Trophoblast cell (in vitro differentiated cells and primary cell): ENCODE data around the gene TNFAIP2.
A peak's percentile ranks its signal among the peaks of the same experiment; 100 is the strongest.

Experiments
- DNase-seq, 2 donors: peaks; one replicate each; pipeline ENCODE4 v3.0.0-alpha.2; 2016
- H2AFZ ChIP-seq: 2 replicates; pipeline ENCODE4 v1.6.1; 2013; ENCODE audit warnings: low read length, moderate library complexity, mild to moderate bottlenecking; ENCODE audit not compliant: insufficient read depth, poor library complexity
- H2AK5ac ChIP-seq: 2 replicates; pipeline ENCODE4 v1.6.1; 2013; ENCODE audit warnings: mild to moderate bottlenecking, low read length
- H2BK120ac ChIP-seq: 2 replicates; pipeline ENCODE4 v1.6.1; 2013; ENCODE audit warnings: low read length, mild to moderate bottlenecking, moderate library complexity; ENCODE audit not compliant: insufficient read depth, poor library complexity
- H2BK12ac ChIP-seq: 2 replicates; pipeline ENCODE4 v1.6.1; 2013; ENCODE audit warnings: mild to moderate bottlenecking, low read length, moderate library complexity
- H2BK5ac ChIP-seq: 2 replicates; pipeline ENCODE4 v1.6.1; 2013; ENCODE audit warnings: low read length, low read depth, moderate library complexity, mild to moderate bottlenecking; ENCODE audit not compliant: poor library complexity
- H3K14ac ChIP-seq: 2 replicates; pipeline ENCODE4 v1.6.1; 2013; ENCODE audit warnings: mild to moderate bottlenecking, low read length
- H3K18ac ChIP-seq: 2 replicates; pipeline ENCODE4 v1.6.1; 2013; ENCODE audit warnings: mild to moderate bottlenecking, low read length
- H3K23ac ChIP-seq: 2 replicates; pipeline ENCODE4 v1.6.1; 2013; ENCODE audit warnings: low read length
- H3K27ac ChIP-seq: 2 replicates; pipeline ENCODE4 v1.5.1; 2013; ENCODE audit warnings: low read depth, mild to moderate bottlenecking, inconsistent platforms, low read length, moderate library complexity
- H3K27me3 ChIP-seq: 2 replicates; pipeline ENCODE4 v1.6.1; 2013; ENCODE audit warnings: inconsistent platforms, mild to moderate bottlenecking, low read length, moderate library complexity; ENCODE audit not compliant: insufficient read depth
- H3K36me3 ChIP-seq, 2 experiments: 1 replicate in 1 of 2; 2 replicates in 1 of 2; pipeline ENCODE4 v1.6.1; 2013; ENCODE audit warnings: low read length in 2 of 2, mild to moderate bottlenecking in 2 of 2, moderate library complexity in 1 of 2; ENCODE audit not compliant: insufficient read depth in 2 of 2, control insufficient read depth in 1 of 2
- H3K4ac ChIP-seq: 2 replicates; pipeline ENCODE4 v1.6.1; 2013; ENCODE audit warnings: low read depth, mild to moderate bottlenecking, low read length, moderate library complexity
- H3K4me1 ChIP-seq, 2 experiments: 1 replicate in 1 of 2; 2 replicates in 1 of 2; pipeline ENCODE4 v1.6.1; 2013; ENCODE audit warnings: low read length in 2 of 2, mild to moderate bottlenecking in 2 of 2, moderate library complexity in 1 of 2; ENCODE audit not compliant: insufficient read depth in 2 of 2, control insufficient read depth in 1 of 2
- H3K4me2 ChIP-seq: 2 replicates; pipeline ENCODE4 v1.6.1; 2013; ENCODE audit warnings: inconsistent platforms, mild to moderate bottlenecking, low read length, moderate library complexity
- H3K4me3 ChIP-seq: 2 replicates; pipeline ENCODE4 v1.5.1; 2013; ENCODE audit warnings: mild to moderate bottlenecking, low read depth, low read length, inconsistent platforms
- H3K79me1 ChIP-seq: one replicate; pipeline ENCODE4 v1.6.1; 2013; ENCODE audit warnings: low read length
- H3K79me2 ChIP-seq: 2 replicates; pipeline ENCODE4 v1.6.1; 2013; ENCODE audit warnings: low read length, mild to moderate bottlenecking; ENCODE audit not compliant: control insufficient read depth, insufficient read depth, poor library complexity
- H3K9ac ChIP-seq: 2 replicates; pipeline ENCODE4 v1.6.1; 2013; ENCODE audit warnings: mild to moderate bottlenecking, low read length
- H3K9me3 ChIP-seq: 2 replicates; pipeline ENCODE4 v1.6.1; 2013; ENCODE audit warnings: low read depth, mild to moderate bottlenecking, control low read depth, inconsistent platforms, low read length; ENCODE audit not compliant: insufficient read depth
- H4K12ac ChIP-seq: 2 replicates; pipeline ENCODE4 v1.6.1; 2013; ENCODE audit warnings: low read depth, mild to moderate bottlenecking, low read length, moderate library complexity
- H4K8ac ChIP-seq: 2 replicates; pipeline ENCODE4 v1.6.1; 2013; ENCODE audit warnings: low read depth, mild to moderate bottlenecking, low read length, moderate library complexity
- H4K91ac ChIP-seq: one replicate; pipeline ENCODE4 v1.6.1; 2013; ENCODE audit warnings: low read depth, mild to moderate bottlenecking, low read length, moderate library complexity
- WGBS: extraction: QIAGEN DNeasy Blood & Tissue Kit; methylation state at CpG from one replicate; pipeline ENCODE4 v1.1.7; 2013; ENCODE audit warnings: missing lambda C conversion rate; ENCODE audit not compliant: insufficient read length, insufficient coverage; ENCODE audit errors: extremely low coverage; 5-methylcytosine and 5-hydroxymethylcytosine counted together

Gene TNFAIP2

DNA sequence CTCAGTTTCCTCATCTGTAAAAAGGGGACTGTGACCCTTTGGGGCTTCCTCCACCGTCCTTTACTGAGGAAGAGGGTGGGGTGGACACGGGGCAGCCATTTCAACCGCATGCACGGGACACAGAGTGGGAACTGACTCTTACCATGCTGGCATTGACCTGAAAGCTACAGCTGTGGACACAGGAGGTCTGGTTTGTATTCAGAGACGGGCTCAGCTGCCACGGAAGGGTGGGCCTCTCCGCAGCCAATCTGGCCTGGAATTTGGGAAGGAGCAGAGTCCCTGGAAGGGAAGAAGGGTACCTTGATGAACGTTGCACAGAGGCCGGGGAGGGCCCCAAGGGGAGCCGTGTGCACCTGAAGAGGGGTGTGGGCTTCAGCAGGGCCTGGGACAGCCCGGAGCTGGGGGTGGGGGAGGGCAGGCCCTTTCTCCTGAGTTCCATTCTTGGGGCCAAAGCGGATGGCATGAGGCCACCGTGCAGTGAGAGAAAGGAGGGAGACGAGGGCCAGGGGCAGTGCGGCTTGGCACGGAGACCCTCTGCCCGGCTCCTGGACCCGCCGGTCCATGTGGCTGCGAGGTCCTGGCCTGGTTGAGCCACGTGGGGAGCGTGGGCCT lies 14.5 kb downstream of the TNFAIP2 start:
- no CpG with 5 or more reads among the region's 22 CpGs for WGBS
- Histone ChIP-seq H3K27me3 (no peaks in the 10 kb centered on the region), H4K12ac (peak overlapping the region; percentile 64), H3K4ac (no peak overlapping the region), H3K79me1 (peaks cover 25% of the 10 kb centered on the region), H3K9me3 (peaks cover 2% of the 10 kb centered on the region), H3K23ac (no peak overlapping the region), H3K18ac (peak overlapping the region; percentile 61), H3K4me2 (no peak overlapping the region), H2BK12ac (peak overlapping the region; percentile 39), H3K4me1 (peaks cover 25 to 37% of the 10 kb centered on the region in 2 experiments), H3K4me3 (no peak overlapping the region), H2BK5ac (peak overlapping the region; percentile 6), H3K36me3 (peaks cover 8% of the 10 kb centered on the region in 2 experiments), H3K14ac (peak overlapping the region; percentile 42), H3K27ac (peak overlapping the region; percentile 2), H2AK5ac (peak overlapping the region; percentile 61), H3K79me2 (peaks cover 4% of the 10 kb centered on the region), H4K91ac (peak overlapping the region; percentile 77), H2AFZ (peak overlapping the region; percentile 61), H2BK120ac (peak overlapping the region; percentile 3), H3K9ac (no peak overlapping the region), H4K8ac (peak overlapping the region; percentile 43)
- DNase-seq, result peak; percentile 64 to 72

DNA sequence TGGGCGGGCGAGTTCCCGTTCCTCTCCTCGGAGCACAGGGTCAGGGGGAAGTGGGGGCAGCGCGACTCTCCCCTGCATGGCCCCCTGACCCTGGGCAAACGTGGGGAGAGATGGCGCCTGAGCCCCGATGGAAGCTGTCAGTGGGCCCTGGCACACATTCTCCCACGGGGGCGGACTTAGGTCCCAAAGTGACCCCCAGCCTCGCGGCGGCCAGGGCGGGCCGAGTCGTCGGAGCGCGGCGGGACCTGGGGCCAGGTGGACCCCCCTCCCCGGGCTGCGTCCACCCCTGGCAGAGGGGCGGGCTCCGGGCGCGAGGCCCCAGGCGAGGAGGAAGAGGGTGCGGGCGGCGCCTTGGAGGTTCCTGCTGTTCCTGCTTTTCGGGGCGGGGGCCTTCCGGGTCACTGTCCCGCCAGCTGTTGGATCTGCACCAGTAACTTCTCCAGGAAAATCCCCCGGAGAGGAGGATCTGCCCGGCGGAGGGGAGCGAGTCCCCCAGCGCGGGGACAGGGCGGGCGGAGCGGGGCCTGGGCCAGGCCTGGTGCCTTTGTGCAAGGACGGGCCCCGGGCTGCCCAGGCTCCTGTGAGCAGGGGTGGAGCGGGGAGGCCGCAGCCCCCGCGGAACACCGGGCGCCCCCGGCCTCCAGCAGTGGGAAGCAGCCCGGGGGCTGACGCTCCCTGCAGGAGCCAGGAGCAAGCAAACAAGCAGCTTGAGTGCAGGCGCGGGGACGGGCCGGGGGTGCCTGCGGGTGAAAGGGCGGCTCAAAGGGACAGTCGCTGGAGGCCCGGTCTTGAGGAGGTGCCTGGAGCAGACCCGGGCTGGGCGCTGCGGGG lies 15.3 kb downstream of the TNFAIP2 start:
- Histone ChIP-seq H2AK5ac (peak overlapping the region; percentile 6), H3K4ac (peak overlapping the region; percentile 37), H3K79me2 (peaks cover 4% of the 10 kb centered on the region), H3K18ac (peak overlapping the region; percentile 61), H4K8ac (peak overlapping the region; percentile 71), H3K4me1 (peaks cover 25 to 36% of the 10 kb centered on the region in 2 experiments), H3K4me2 (peak overlapping the region; percentile 43), H4K12ac (peak overlapping the region; percentile 37), H3K4me3 (no peak overlapping the region), H3K27ac (peak overlapping the region; percentile 2), H3K79me1 (peaks cover 25% of the 10 kb centered on the region), H2AFZ (peak overlapping the region; percentile 61), H2BK12ac (peak overlapping the region; percentile 3), H3K27me3 (no peaks in the 10 kb centered on the region), H2BK120ac (peak overlapping the region; percentile 3), H3K14ac (peak overlapping the region; percentile 4), H3K9me3 (peaks cover 2% of the 10 kb centered on the region), H4K91ac (peak overlapping the region; percentile 77), H3K36me3 (peaks cover 4 to 8% of the 10 kb centered on the region in 2 experiments), H3K9ac (no peak overlapping the region), H3K23ac (no peak overlapping the region), H2BK5ac (peak overlapping the region; percentile 42)
- DNase-seq, result peak; percentile 67 to 77
- no CpG with 5 or more reads among the region's 66 CpGs for WGBS

DNA sequence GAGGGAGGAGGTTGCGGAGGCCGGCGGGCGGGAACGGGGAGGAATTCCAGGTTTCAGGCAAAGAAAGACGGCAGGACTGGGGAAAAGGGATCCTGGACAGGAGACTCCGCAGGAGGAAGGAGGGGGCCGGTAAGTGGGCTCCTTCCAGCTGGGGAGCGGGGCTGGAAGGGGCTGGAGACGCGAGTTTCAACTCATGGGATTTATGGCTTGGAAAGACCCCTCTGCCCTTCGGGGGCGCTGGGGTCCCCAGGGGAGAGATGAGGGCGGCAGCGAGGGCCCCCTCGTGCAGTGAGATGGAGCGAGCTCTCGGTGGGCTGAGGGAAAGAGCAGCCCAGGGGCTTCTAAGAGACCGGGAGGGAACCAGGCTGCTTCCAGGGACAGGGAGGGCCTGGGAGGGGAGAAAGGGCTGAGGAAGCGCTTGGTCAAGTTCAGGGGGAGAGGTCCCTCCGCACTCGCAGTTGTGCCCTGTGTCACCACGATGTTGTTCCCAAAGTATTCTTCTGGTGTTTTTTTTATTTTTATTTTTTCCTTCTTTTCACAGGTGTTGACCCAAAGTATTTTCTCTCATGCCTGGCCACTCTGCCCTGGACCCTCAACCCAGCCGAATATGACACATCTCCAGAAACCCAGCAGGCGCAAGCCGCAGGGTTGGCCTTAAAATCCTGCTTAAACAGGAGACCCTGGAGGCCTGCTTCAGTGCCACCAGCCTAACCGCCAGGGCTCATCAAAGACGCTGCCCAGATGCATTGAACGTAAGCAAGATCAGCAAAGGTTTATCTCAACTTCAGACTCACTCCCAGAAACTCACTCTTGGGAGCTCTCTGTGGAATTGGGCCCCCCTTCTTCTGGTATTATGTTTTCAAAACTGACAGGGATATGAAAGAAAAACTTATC lies 16.1 kb downstream of the TNFAIP2 start:
- H3K36me3 ChIP-seq, result peaks cover 0 to 2% of the 10 kb centered on the region in 2 experiments
- H3K4ac ChIP-seq, result no peak overlapping the region
- H3K18ac ChIP-seq, result peak overlapping the region; percentile 71
- H2AK5ac ChIP-seq, result no peak overlapping the region
- H3K27me3 ChIP-seq, result no peaks in the 10 kb centered on the region
- H3K4me3 ChIP-seq, result no peak overlapping the region
- H4K91ac ChIP-seq, result peak overlapping the region; percentile 72
- peak overlapping the region; percentile 21 for H3K27ac ChIP-seq
- H3K9me3 ChIP-seq, result peaks cover 2% of the 10 kb centered on the region
- DNase-seq, result peak in 1 of 2 donors; percentile 46
- H3K9ac ChIP-seq, result no peak overlapping the region
- peak overlapping the region; percentile 71 for H4K8ac ChIP-seq
- H2AFZ ChIP-seq, result peak overlapping the region; percentile 61
- peaks cover 4% of the 10 kb centered on the region for H3K79me2 ChIP-seq
- H2BK120ac ChIP-seq, result peak overlapping the region; percentile 92
- H3K4me2 ChIP-seq, result peak overlapping the region; percentile 43
- peak overlapping the region; percentile 55 for H2BK5ac ChIP-seq
- peak overlapping the region; percentile 22 for H4K12ac ChIP-seq
- peaks cover 25% of the 10 kb centered on the region for H3K79me1 ChIP-seq
- no CpG with 5 or more reads among the region's 29 CpGs for WGBS
- peak overlapping the region; percentile 21 for H2BK12ac ChIP-seq
- peaks cover 25 to 36% of the 10 kb centered on the region in 2 experiments for H3K4me1 ChIP-seq
- H3K23ac ChIP-seq, result no peak overlapping the region
- H3K14ac ChIP-seq, result peak overlapping the region; percentile 78
